GM23338 (cell line): ENCODE measurements around the gene GAPDHS. TPM values are rescaled to one million over a fixed set of nuclear protein-coding genes. Genes with fewer than 3 reads are reported as not detected.

ENCODE experiments used
- ATAC-seq: fragments of 200-7000 bp; cut with Tn5 transposase; 3 replicates; pipeline ENCODE4 v1.9.1; 2020
- DNase-seq: peaks from one replicate; pipeline ENCODE4 v3.0.0-alpha.2; 2015; ENCODE audit warnings: low spot score
- H2AFZ ChIP-seq: fragments of 200-600 bp; sonication (generic); 2 replicates; pipeline ENCODE4 v1.8.0; 2016; ENCODE audit warnings: antibody characterized with exemption, mild to moderate bottlenecking, moderate library complexity
- H3F3A ChIP-seq: fragments of 200-600 bp; sonication (generic); replicated peaks from 2 replicates; pipeline ENCODE4 v1.8.0; 2017; ENCODE audit warnings: antibody characterized with exemption, mixed run types, low read depth
- H3K27ac ChIP-seq: fragments of 200-600 bp; sonication (generic); 2 replicates; pipeline ENCODE4 v1.6.1; 2016; ENCODE audit warnings: low read depth
- H3K27me3 ChIP-seq: fragments of 200-600 bp; sonication (generic); 2 replicates; pipeline ENCODE4 v1.8.0; 2016; ENCODE audit warnings: mild to moderate bottlenecking, mixed run types, moderate library complexity; ENCODE audit not compliant: insufficient read depth
- H3K36me3 ChIP-seq: fragments of 200-600 bp; sonication (generic); 2 replicates; pipeline ENCODE4 v1.8.0; 2016; ENCODE audit warnings: mild to moderate bottlenecking; ENCODE audit not compliant: insufficient read depth
- H3K4me1 ChIP-seq: fragments of 200-600 bp; sonication (generic); 2 replicates; pipeline ENCODE4 v1.8.0; 2016; ENCODE audit warnings: mild to moderate bottlenecking, moderate library complexity; ENCODE audit not compliant: insufficient read depth
- H3K4me2 ChIP-seq: fragments of 200-600 bp; sonication (generic); 2 replicates; pipeline ENCODE4 v1.7.1; 2017; ENCODE audit warnings: mixed run types
- H3K4me3 ChIP-seq: fragments of 200-600 bp; sonication (generic); 2 replicates; pipeline ENCODE4 v1.6.1; 2016; ENCODE audit warnings: mixed run types
- H3K79me2 ChIP-seq: fragments of 200-600 bp; sonication (generic); replicated peaks from 2 replicates; pipeline ENCODE4 v1.8.0; 2017; ENCODE audit warnings: mild to moderate bottlenecking; ENCODE audit not compliant: insufficient read depth
- H3K9me2 ChIP-seq: fragments of 200-600 bp; sonication (generic); 2 replicates; pipeline ENCODE4 v1.8.0; 2017; ENCODE audit not compliant: insufficient read depth
- H4K20me1 ChIP-seq: fragments of 200-600 bp; sonication (generic); replicated peaks from 2 replicates; pipeline ENCODE4 v1.8.0; 2017; ENCODE audit warnings: mild to moderate bottlenecking; ENCODE audit not compliant: insufficient read depth
- H3K27ac Mint-ChIP-seq: 2 replicates; pipeline ENCODE4 v1.8.0; 2020; ENCODE audit warnings: inconsistent platforms, mild to moderate bottlenecking, moderate library complexity, mixed read lengths
- H3K27me3 Mint-ChIP-seq: 3 replicates; pipeline ENCODE4 v1.8.0; 2022; ENCODE audit warnings: low read depth, mild to moderate bottlenecking, moderate library complexity, mixed read lengths, inconsistent platforms; ENCODE audit not compliant: insufficient read depth, poor library complexity
- H3K36me3 Mint-ChIP-seq: 3 replicates; pipeline ENCODE4 v1.8.0; 2021; ENCODE audit warnings: low read depth, mild to moderate bottlenecking, inconsistent platforms, moderate library complexity, mixed read lengths
- H3K4me1 Mint-ChIP-seq: 3 replicates; pipeline ENCODE4 v1.8.0; 2020; ENCODE audit warnings: mild to moderate bottlenecking, inconsistent platforms, mixed read lengths
- H3K4me3 Mint-ChIP-seq: 3 replicates; pipeline ENCODE4 v1.8.0; 2021; ENCODE audit warnings: moderate library complexity, mild to moderate bottlenecking, inconsistent platforms, mixed read lengths
- H3K9me3 Mint-ChIP-seq: 3 replicates; pipeline ENCODE4 v1.8.0; 2020; ENCODE audit warnings: moderate library complexity, mild to moderate bottlenecking, inconsistent platforms, mixed read lengths
- CTCF ChIP-seq, 2 experiments: fragments of 200-600 bp in 1 of 2; sonication (generic) in 1 of 2; conservative IDR thresholded peaks; 2 replicates each; pipeline versions ENCODE4 v1.5.1 to v1.6.1; 2016 to 2017; ENCODE audit warnings: antibody characterized with exemption in 2 of 2, low read depth in 2 of 2, mild to moderate bottlenecking in 2 of 2, moderate library complexity in 1 of 2
- EZH2 ChIP-seq: fragments of 200-600 bp; sonication (generic); IDR thresholded peaks from one replicate; pipeline ENCODE4 v1.8.0; 2017; ENCODE audit warnings: antibody characterized with exemption, mild to moderate bottlenecking, low read depth; ENCODE audit not compliant: unreplicated experiment
- JUNB ChIP-seq: IDR thresholded peaks from one replicate; pipeline ENCODE4 v1.6.1; 2016; ENCODE audit warnings: antibody characterized with exemption; ENCODE audit not compliant: unreplicated experiment
- NANOG ChIP-seq: IDR thresholded peaks from 2 replicates; pipeline ENCODE4 v1.6.1; 2016; ENCODE audit warnings: antibody characterized with exemption, borderline replicate concordance
- REST ChIP-seq: IDR thresholded peaks from one replicate; pipeline ENCODE4 v1.6.1; 2018; ENCODE audit warnings: antibody characterized with exemption; ENCODE audit not compliant: unreplicated experiment
- STAT1 ChIP-seq: IDR thresholded peaks from one replicate; pipeline ENCODE4 v1.6.1; 2016; ENCODE audit warnings: antibody characterized with exemption; ENCODE audit not compliant: unreplicated experiment
- ZNF331 ChIP-seq: fragments of 250-450 bp; sonication (Bioruptor Pico); IDR thresholded peaks from 2 replicates; pipeline ENCODE4 v1.5.0; 2020; ENCODE audit warnings: low read depth, mild to moderate bottlenecking, moderate library complexity
- ZNF462 ChIP-seq: fragments of 250-450 bp; sonication (Bioruptor Pico); IDR thresholded peaks from 2 replicates; pipeline ENCODE4 v1.5.0; 2020; ENCODE audit warnings: mild to moderate bottlenecking, moderate library complexity
- polyA plus RNA-seq: library from polyadenylated mRNA; unstranded; fragments of >200 nt; fragmentation: Nextera tagmentation; extraction: Ambion mirVana; gene quantifications from 2 replicates; pipeline ENCODE4 v1.2.1, GENCODE V29; 2016
- total RNA-seq: library from RNA; depleted of rRNA; stranded (reverse); fragments of >200 nt; shearing (Covaris generic); gene quantifications from 2 replicates; pipeline ENCODE4 v1.2.3, GENCODE V29; 2014

The GAPDHS gene
- total and polyA plus RNA-seq, 2 experiments from 2014 or later: not detected

- TF ChIP-seq STAT1: no peak
- no peak for TF ChIP-seq ZNF331
- no peak for TF ChIP-seq REST
These were observed 48.8 kb upstream of the GAPDHS start (continued) for GRCh38 chr19:35484252-35485036.

- ATAC-seq: no peak
- H3K9me3 Mint-ChIP-seq: no peaks in the 10 kb centered on the region; the same call in 2 of the 3 replicates
- TF ChIP-seq CTCF (conservative IDR thresholded peaks at IDR 0.05; ENCODE audit: low read depth in 2 of 2) (no peak), REST (no peak), NANOG (no peak), EZH2 (no peak), ZNF462 (CRISPR knock-in tag) (no peak), JUNB (no peak), STAT1 (no peak)
These were observed 47.0 kb upstream of the GAPDHS start for GRCh38 chr19:35486268-35486708.

More at GRCh38 chr19:35486268-35486708, 47.0 kb upstream of the GAPDHS start:
- Histone ChIP-seq H3K36me3 (no peaks in the 10 kb centered on the region), H3K79me2 (no peaks in the 10 kb centered on the region), H3K27me3 (no peaks in the 10 kb centered on the region), H3F3A (no peaks in the 10 kb centered on the region), H3K4me3 (no peak overlapping the region), H3K4me2 (no peak overlapping the region), H4K20me1 (no peaks in the 10 kb centered on the region), H3K9me2 (no peaks in the 10 kb centered on the region), H3K27ac (no peak overlapping the region), H2AFZ (no peak overlapping the region), H3K4me1 (no peaks in the 10 kb centered on the region)
- Mint-ChIP-seq H3K27ac (no peak overlapping the region), H3K4me1 (peaks cover 3% of the 10 kb centered on the region; the same call in 2 of the 3 replicates), H3K36me3 (no peaks in the 10 kb centered on the region), H3K4me3 (no peak overlapping the region), H3K27me3 (peaks cover 11% of the 10 kb centered on the region)
- DNase-seq: no peak
